Measurements from ENCODE around the gene SEMA4F. TPM values are rescaled to one million over a fixed set of nuclear protein-coding genes. Genes with fewer than 3 reads are reported as not detected.

The SEMA4F gene
- total RNA-seq, 1 donor from 2014 or later = 18.1 TPM

GRCh38 chr2:74675090-74675489, 21.0 kb downstream of the SEMA4F start:
- Mint-ChIP-seq H3K27me3 (ENCODE audit: low read depth) (no peaks in the 10 kb centered on the region), H3K36me3 (peaks cover 29% of the 10 kb centered on the region), H3K27ac (no peak overlapping the region), H3K9me3 (no peaks in the 10 kb centered on the region), H3K4me3 (no peak overlapping the region), H3K4me1 (no peaks in the 10 kb centered on the region)
- no peak for DNase-seq (ENCODE audit: low spot score in 2 of 2, unreplicated experiment in 2 of 2)
- no peak for TF ChIP-seq CTCF (IDR thresholded peaks at IDR 0.05; ENCODE audit: unreplicated experiment)

GRCh38 chr2:74676331-74676730, 22.3 kb downstream of the SEMA4F start:
- no peaks in the 10 kb centered on the region for H3K4me1 Mint-ChIP-seq
- no peaks in the 10 kb centered on the region for H3K27me3 Mint-ChIP-seq (ENCODE audit: low read depth)
- H3K27ac Mint-ChIP-seq = no peak overlapping the region
- DNase-seq (ENCODE audit: low spot score in 2 of 2, unreplicated experiment in 2 of 2) = no peak
- peaks cover 35% of the 10 kb centered on the region for H3K36me3 Mint-ChIP-seq
- no peak for TF ChIP-seq CTCF (IDR thresholded peaks at IDR 0.05; ENCODE audit: unreplicated experiment)
- no peak overlapping the region for H3K4me3 Mint-ChIP-seq
- no peaks in the 10 kb centered on the region for H3K9me3 Mint-ChIP-seq

GRCh38 chr2:74679615-74680014, 25.6 kb downstream of the SEMA4F start:
- H3K4me1 Mint-ChIP-seq = no peaks in the 10 kb centered on the region

GRCh38 chr2:74682501-74682900, 28.5 kb downstream of the SEMA4F start:
- Mint-ChIP-seq H3K27ac (no peak overlapping the region), H3K4me3 (no peak overlapping the region)

More at GRCh38 chr2:74679615-74680014, 25.6 kb downstream of the SEMA4F start:
- H3K27me3 Mint-ChIP-seq (ENCODE audit: low read depth) = no peaks in the 10 kb centered on the region
- no peak for TF ChIP-seq CTCF (IDR thresholded peaks at IDR 0.05; ENCODE audit: unreplicated experiment)
- no peak for DNase-seq (ENCODE audit: low spot score in 2 of 2, unreplicated experiment in 2 of 2)
- H3K36me3 Mint-ChIP-seq = peaks cover 38% of the 10 kb centered on the region
- H3K4me3 Mint-ChIP-seq = no peak overlapping the region
- H3K9me3 Mint-ChIP-seq = no peaks in the 10 kb centered on the region
- H3K27ac Mint-ChIP-seq = no peak overlapping the region

GRCh38 chr2:74685408-74685807, 31.4 kb downstream of the SEMA4F start:
- H3K4me1 Mint-ChIP-seq = no peaks in the 10 kb centered on the region
- no peak for DNase-seq (ENCODE audit: low spot score in 2 of 2, unreplicated experiment in 2 of 2)
- no peak for TF ChIP-seq CTCF (IDR thresholded peaks at IDR 0.05; ENCODE audit: unreplicated experiment)
- no peak overlapping the region for H3K27ac Mint-ChIP-seq
- H3K9me3 Mint-ChIP-seq = peaks cover 5% of the 10 kb centered on the region
- no peak overlapping the region for H3K4me3 Mint-ChIP-seq
- H3K36me3 Mint-ChIP-seq = peaks cover 10% of the 10 kb centered on the region
- H3K27me3 Mint-ChIP-seq (ENCODE audit: low read depth) = peaks cover 15% of the 10 kb centered on the region

More at GRCh38 chr2:74682501-74682900, 28.5 kb downstream of the SEMA4F start:
- Mint-ChIP-seq H3K27me3 (ENCODE audit: low read depth) (peaks cover 7% of the 10 kb centered on the region), H3K4me1 (no peaks in the 10 kb centered on the region), H3K36me3 (peaks cover 20% of the 10 kb centered on the region), H3K9me3 (peaks cover 5% of the 10 kb centered on the region)
- TF ChIP-seq CTCF (IDR thresholded peaks at IDR 0.05; ENCODE audit: unreplicated experiment) = no peak
- no peak for DNase-seq (ENCODE audit: low spot score in 2 of 2, unreplicated experiment in 2 of 2)

GRCh38 chr2:74688881-74689280, 34.8 kb downstream of the SEMA4F start:
- Mint-ChIP-seq H3K27ac (no peak overlapping the region), H3K4me3 (no peak overlapping the region), H3K27me3 (ENCODE audit: low read depth) (peaks cover 26% of the 10 kb centered on the region), H3K9me3 (peaks cover 5% of the 10 kb centered on the region), H3K36me3 (no peaks in the 10 kb centered on the region), H3K4me1 (no peaks in the 10 kb centered on the region)
- no peak for TF ChIP-seq CTCF (IDR thresholded peaks at IDR 0.05; ENCODE audit: unreplicated experiment)
- no peak for DNase-seq (ENCODE audit: low spot score in 2 of 2, unreplicated experiment in 2 of 2)
